IMR-90 (cell line): Measurements from ENCODE around the gene ABCC3. TPM values are rescaled to one million over a fixed set of nuclear protein-coding genes. Genes with fewer than 3 reads are reported as not detected.

ENCODE experiments used
- ATAC-seq: fragments of 200-7000 bp; cut with Tn5 transposase; 2 replicates; pipeline ENCODE4 v1.9.1; 2020; ENCODE audit warnings: low read depth, mild to moderate bottlenecking, moderate library complexity
- BruUV-seq: library from RNA; stranded (reverse); fragments of 400-500 nt; replicated peaks from 2 replicates; lab custom pipeline; 2021; lab: Mats Ljungman, UMichigan
- CTCF ChIA-PET: fragments of 300-600 bp; formaldehyde crosslinking; extraction: SDS; loops from one replicate; lab custom pipeline; 2021; ENCODE audit warnings: antibody characterized with exemption; lab: Yijun Ruan, JAX
- POLR2A ChIA-PET: fragments of 300-600 bp; sonication (Branson Sonifier 250); formaldehyde crosslinking; loops from one replicate; lab custom pipeline; 2022; ENCODE audit warnings: antibody characterized with exemption; ENCODE audit not compliant: unreplicated experiment; lab: Charles Lee
- DNase-seq: peaks from one replicate; pipeline ENCODE4 v3.0.0; 2013
- H2AFZ ChIP-seq: replicated peaks from 2 replicates; pipeline ENCODE3; 2013; ENCODE audit warnings: low read length, mild to moderate bottlenecking; ENCODE audit not compliant: poor library complexity
- H2AK5ac ChIP-seq: 2 replicates; pipeline ENCODE4 v1.6.1; 2013; ENCODE audit warnings: low read depth, low read length, inconsistent platforms
- H2AK9ac ChIP-seq: replicated peaks from 2 replicates; pipeline ENCODE3; 2013; ENCODE audit warnings: mild to moderate bottlenecking, low read depth, low read length, moderate library complexity; ENCODE audit not compliant: poor library complexity
- H2BK120ac ChIP-seq: 2 replicates; pipeline ENCODE4 v1.6.1; 2013; ENCODE audit warnings: low read depth, low read length, inconsistent platforms
- H2BK15ac ChIP-seq: 3 replicates; pipeline ENCODE4 v1.6.1; 2013; ENCODE audit warnings: low read depth, low read length, inconsistent platforms
- H2BK20ac ChIP-seq: 2 replicates; pipeline ENCODE4 v1.6.1; 2013; ENCODE audit warnings: low read depth, mild to moderate bottlenecking, inconsistent platforms, low read length, moderate library complexity
- H2BK5ac ChIP-seq: 2 replicates; pipeline ENCODE4 v1.6.1; 2013; ENCODE audit warnings: mild to moderate bottlenecking, low read depth, low read length, inconsistent platforms; ENCODE audit not compliant: poor library complexity, severe bottlenecking
- H3K14ac ChIP-seq: replicated peaks from 2 replicates; pipeline ENCODE4 v1.6.1; 2013; ENCODE audit warnings: low read depth, low read length, inconsistent platforms
- H3K18ac ChIP-seq: 2 replicates; pipeline ENCODE4 v1.6.1; 2013; ENCODE audit warnings: low read depth, low read length, control low read depth
- H3K23ac ChIP-seq: 2 replicates; pipeline ENCODE4 v1.6.1; 2013; ENCODE audit warnings: low read depth, low read length, inconsistent platforms
- H3K27ac ChIP-seq: 2 replicates; pipeline ENCODE4 v1.5.1; 2013; ENCODE audit warnings: mild to moderate bottlenecking, control low read depth, low read length; ENCODE audit not compliant: insufficient read depth
- H3K27me3 ChIP-seq: 2 replicates; pipeline ENCODE4 v1.6.1; 2013; ENCODE audit warnings: low read length; ENCODE audit not compliant: control insufficient read depth, insufficient read depth
- H3K36me3 ChIP-seq: 2 replicates; pipeline ENCODE4 v1.6.1; 2013; ENCODE audit warnings: low read length, mixed read lengths; ENCODE audit not compliant: control insufficient read depth, insufficient read depth
- H3K4ac ChIP-seq: 2 replicates; pipeline ENCODE4 v1.6.1; 2013; ENCODE audit warnings: low read depth, low read length, inconsistent platforms
- H3K4me1 ChIP-seq: 2 replicates; pipeline ENCODE4 v1.6.1; 2013; ENCODE audit warnings: low read length, mixed read lengths; ENCODE audit not compliant: control insufficient read depth, insufficient read depth
- H3K4me2 ChIP-seq: 2 replicates; pipeline ENCODE4 v1.6.1; 2013; ENCODE audit warnings: low read depth, mild to moderate bottlenecking, control low read depth, low read length, moderate library complexity
- H3K4me3 ChIP-seq: 2 replicates; pipeline ENCODE4 v1.5.1; 2013; ENCODE audit warnings: low read depth, mild to moderate bottlenecking, control low read depth, low read length, moderate library complexity; ENCODE audit not compliant: insufficient read depth
- H3K56ac ChIP-seq: 2 replicates; pipeline ENCODE4 v1.6.1; 2013; ENCODE audit warnings: low read length, inconsistent platforms; ENCODE audit not compliant: insufficient read depth; ENCODE audit errors: extremely low read depth
- H3K79me1 ChIP-seq, 2 experiments: 2 replicates each; pipeline ENCODE4 v1.6.1; 2013; ENCODE audit warnings: low read length in 2 of 2, inconsistent platforms in 1 of 2, low read depth in 1 of 2
- H3K9ac ChIP-seq: 2 replicates; pipeline ENCODE4 v1.6.1; 2013; ENCODE audit warnings: low read depth, low read length, control low read depth
- H3K9me1 ChIP-seq: 2 replicates; pipeline ENCODE4 v1.6.1; 2013; ENCODE audit warnings: low read length, inconsistent platforms; ENCODE audit not compliant: insufficient read depth
- H3K9me3 ChIP-seq: 2 replicates; pipeline ENCODE4 v1.6.1; 2013; ENCODE audit warnings: low read length; ENCODE audit not compliant: control insufficient read depth, insufficient read depth
- H4K20me1 ChIP-seq: 2 replicates; pipeline ENCODE4 v1.6.1; 2013; ENCODE audit warnings: low read length, inconsistent platforms; ENCODE audit not compliant: insufficient read depth
- H4K5ac ChIP-seq: 2 replicates; pipeline ENCODE4 v1.6.1; 2013; ENCODE audit warnings: mild to moderate bottlenecking, low read depth, low read length, control low read depth
- H4K8ac ChIP-seq, 2 experiments: 2 replicates each; pipeline ENCODE4 v1.6.1; 2013; ENCODE audit warnings: low read depth in 2 of 2, low read length in 2 of 2, control low read depth in 1 of 2, inconsistent platforms in 1 of 2
- H4K91ac ChIP-seq: 2 replicates; pipeline ENCODE4 v1.6.1; 2013; ENCODE audit warnings: low read depth, low read length, inconsistent platforms; ENCODE audit not compliant: insufficient read depth
- BHLHE40 ChIP-seq: fragments of 150-350 bp; IDR thresholded peaks from 2 replicates; pipeline ENCODE4 v1.6.1; 2016; ENCODE audit warnings: mild to moderate bottlenecking, low read depth, low read length
- CHD1 ChIP-seq: IDR thresholded peaks from 2 replicates; pipeline ENCODE4 v1.6.1; 2012; ENCODE audit warnings: low read depth, low read length, improper control_type of control experiment
- CTCF ChIP-seq: conservative IDR thresholded peaks from 2 replicates; pipeline ENCODE4 v1.5.1; 2012; ENCODE audit warnings: mild to moderate bottlenecking, low read depth, low read length, improper control_type of control experiment
- FOS ChIP-seq: fragments of 150-350 bp; IDR thresholded peaks from 2 replicates; pipeline ENCODE4 v1.6.1; 2016; ENCODE audit warnings: low read depth, low read length
- MAFK ChIP-seq: IDR thresholded peaks from 2 replicates; pipeline ENCODE4 v1.6.1; 2012; ENCODE audit warnings: low read depth, low read length, improper control_type of control experiment
- MAZ ChIP-seq: IDR thresholded peaks from 2 replicates; pipeline ENCODE4 v1.6.1; 2012; ENCODE audit warnings: low read depth, mild to moderate bottlenecking, low read length, improper control_type of control experiment, moderate library complexity, borderline replicate concordance
- RAD21 ChIP-seq: IDR thresholded peaks from 2 replicates; pipeline ENCODE4 v1.6.1; 2012; ENCODE audit warnings: low read length, improper control_type of control experiment
- RCOR1 ChIP-seq: IDR thresholded peaks from 2 replicates; pipeline ENCODE4 v1.6.1; 2012; ENCODE audit warnings: mild to moderate bottlenecking, low read length, improper control_type of control experiment; ENCODE audit not compliant: insufficient replicate concordance
- RFX5 ChIP-seq: IDR thresholded peaks from 2 replicates; pipeline ENCODE4 v1.8.0; 2012; ENCODE audit warnings: low read depth, mild to moderate bottlenecking, low read length, moderate library complexity
- SMC3 ChIP-seq: fragments of 150-350 bp; IDR thresholded peaks from 2 replicates; pipeline ENCODE4 v1.6.1; 2016; ENCODE audit warnings: low read depth, mild to moderate bottlenecking, antibody characterized with exemption, low read length, moderate library complexity
- USF2 ChIP-seq: fragments of 150-350 bp; IDR thresholded peaks from 2 replicates; pipeline ENCODE4 v1.6.1; 2017; ENCODE audit warnings: mild to moderate bottlenecking, antibody characterized with exemption, low read length, low read depth
- WGBS, 2 experiments: methylation state at CpG; one replicate each; pipeline versions ENCODE4 v1.1.5 to v1.1.7; 2013; ENCODE audit warnings: missing lambda C conversion rate in 2 of 2; ENCODE audit not compliant: insufficient read length in 1 of 2; ENCODE audit errors: extremely low coverage in 2 of 2; 5-methylcytosine and 5-hydroxymethylcytosine counted together
- dilution Hi-C: fragments of 300-500 bp; cut with HindIII; formaldehyde crosslinking; loops from one replicate; pipeline ENCODE4 v1.14.3; 2018; ENCODE audit warnings: low sequenced_read_pairs; ENCODE audit not compliant: unreplicated experiment
- in situ Hi-C: fragments of 300-500 bp; cut with MboI; formaldehyde crosslinking; loops from 3 replicates; pipeline ENCODE4 v1.14.3; 2019; ENCODE audit warnings: low sequenced_read_pairs, inconsistent platforms, mixed read lengths
- intact Hi-C: fragments of 100-400 bp; cut with micrococcal nuclease; formaldehyde crosslinking; loops from 2 replicates; pipeline ENCODE4 v1.10.0; 2022
- polyA plus RNA-seq, 3 experiments: library from polyadenylated mRNA; depleted of rRNA; stranded (reverse); fragments of >200 nt; gene quantifications; 2 replicates each; pipeline ENCODE4 v1.2.3, GENCODE V29; 2012; ENCODE audit warnings: low replicate concordance in 1 of 3
- total RNA-seq: library from RNA; depleted of rRNA; stranded (reverse); fragments of >200 nt; gene quantifications from 2 replicates; pipeline ENCODE4 v1.2.3, GENCODE V29; 2012
- TF ChIP-seq, protein P1 (sequence below): fragments of 150-350 bp; IDR thresholded peaks from 2 replicates; pipeline ENCODE4 v1.6.1; 2016; ENCODE audit warnings: low read depth, mild to moderate bottlenecking, low read length, moderate library complexity, borderline replicate concordance

The ABCC3 gene
- total and polyA plus RNA-seq, 2 of the 4 experiments (the other 2 are of a cell fraction), result 3.2 to 6.6 TPM

GRCh38 chr17:50596191-50597037, 38.3 kb upstream of the ABCC3 start:
- no peak overlapping the region for H2BK5ac ChIP-seq
- no peak overlapping the region for H3K27ac ChIP-seq
- H3K9me1 ChIP-seq, result no peaks in the 10 kb centered on the region
- intact Hi-C loops, result no loop called here
- H3K36me3 ChIP-seq, result no peaks in the 10 kb centered on the region
- no peak overlapping the region for H3K9ac ChIP-seq
- H3K27me3 ChIP-seq, result peaks cover 37% of the 10 kb centered on the region; the same call in 1 of the 2 replicates
- ATAC-seq (no peak), DNase-seq (no peak)
- in situ Hi-C loops, result no loop called here
- H2BK15ac ChIP-seq, result no peak overlapping the region
- no peak overlapping the region for H2AK5ac ChIP-seq
- no peak overlapping the region for H3K4ac ChIP-seq
- 69% methylated on average over 9 of the region's 34 CpGs; no CpG with 5 or more reads in 1 of the 2 experiments for WGBS, 2 experiments
- no peaks in the 10 kb centered on the region for H4K20me1 ChIP-seq
- H2AFZ ChIP-seq, result peak overlapping the region; percentile 56
- no peak overlapping the region for H3K18ac ChIP-seq
- no peak overlapping the region for H3K56ac ChIP-seq
- H3K23ac ChIP-seq, result no peak overlapping the region
- POLR2A ChIA-PET, result no interaction called here
- dilution Hi-C loops, result no loop called here
- CTCF ChIA-PET, result no interaction called here
- BruUV-seq, result no TSS peak
- H2BK20ac ChIP-seq, result no peak overlapping the region
- no peak overlapping the region for H3K4me3 ChIP-seq
- no peak overlapping the region for H3K14ac ChIP-seq
- no peak overlapping the region for H4K91ac ChIP-seq
- H4K8ac ChIP-seq, result no peak overlapping the region
- H3K4me2 ChIP-seq, result no peak overlapping the region
- no peak overlapping the region for H4K5ac ChIP-seq
- H3K4me1 ChIP-seq, result no peaks in the 10 kb centered on the region
- no peaks in the 10 kb centered on the region for H3K79me1 ChIP-seq
- TF ChIP-seq USF2 (no peak), MAFK (no peak), RAD21 (peak; percentile 20; the same call in 1 of the 2 replicates), RCOR1 (no peak), CHD1 (no peak), FOS (no peak), BHLHE40 (no peak), MAZ (no peak), SMC3 (no peak), CTCF (peak; percentile 34; the same call in 1 of the 2 replicates), RFX5 (no peak)
- TF ChIP-seq, protein P1, sequence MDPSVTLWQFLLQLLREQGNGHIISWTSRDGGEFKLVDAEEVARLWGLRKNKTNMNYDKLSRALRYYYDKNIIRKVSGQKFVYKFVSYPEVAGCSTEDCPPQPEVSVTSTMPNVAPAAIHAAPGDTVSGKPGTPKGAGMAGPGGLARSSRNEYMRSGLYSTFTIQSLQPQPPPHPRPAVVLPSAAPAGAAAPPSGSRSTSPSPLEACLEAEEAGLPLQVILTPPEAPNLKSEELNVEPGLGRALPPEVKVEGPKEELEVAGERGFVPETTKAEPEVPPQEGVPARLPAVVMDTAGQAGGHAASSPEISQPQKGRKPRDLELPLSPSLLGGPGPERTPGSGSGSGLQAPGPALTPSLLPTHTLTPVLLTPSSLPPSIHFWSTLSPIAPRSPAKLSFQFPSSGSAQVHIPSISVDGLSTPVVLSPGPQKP, result no peak
- no peak overlapping the region for H2BK120ac ChIP-seq
- no peak overlapping the region for H2AK9ac ChIP-seq
- H3K9me3 ChIP-seq, result no peaks in the 10 kb centered on the region
